GM12891 (cell line): ENCODE results near the gene PKD2L2.
"Not testable (repeated sequence)": the region's sequence is repeated elsewhere in the genome, so short reads cannot be mapped to it uniquely, and the experiment has no call there.

Experiments
- DNase-seq: peaks from one replicate; pipeline ENCODE4 v3.0.0; 2011; ENCODE audit warnings: low spot score; ENCODE audit not compliant: insufficient read length
- FAIRE-seq: peaks from 2 replicates; lab custom pipeline; 2011; peaks lifted over from hg19 to GRCh38; lab: Jason Lieb, UNC
- PAX5 ChIP-seq: IDR thresholded peaks from 2 replicates; pipeline ENCODE4 v1.6.1; 2011; ENCODE audit warnings: low read length, moderate library complexity, mild to moderate bottlenecking; ENCODE audit not compliant: insufficient read depth, severe bottlenecking
- POLR2A ChIP-seq: IDR thresholded peaks from 2 replicates; pipeline ENCODE4 v1.6.1; 2011; ENCODE audit warnings: low read depth, low read length, control low read depth
- POLR2AphosphoS5 ChIP-seq: IDR thresholded peaks from 2 replicates; pipeline ENCODE4 v1.6.1; 2011; ENCODE audit warnings: low read depth, low read length, control low read depth
- POU2F2 ChIP-seq: IDR thresholded peaks from 2 replicates; pipeline ENCODE4 v1.6.1; 2011; ENCODE audit warnings: low read depth, mild to moderate bottlenecking, control low read depth, low read length, moderate library complexity
- SPI1 ChIP-seq: IDR thresholded peaks from 2 replicates; pipeline ENCODE4 v1.6.1; 2011; ENCODE audit warnings: low read depth, low read length, control low read depth
- TAF1 ChIP-seq: IDR thresholded peaks from 2 replicates; pipeline ENCODE4 v1.6.1; 2011; ENCODE audit warnings: low read depth, low read length, control low read depth

Gene PKD2L2

GRCh38 chr5:137954131-137954879, 65.0 kb downstream of the PKD2L2 start:
- TF ChIP-seq POU2F2 (no peak), POLR2AphosphoS5 (no peak), SPI1 (no peak), TAF1 (no peak), PAX5 (no peak), POLR2A (no peak)
- no peak for DNase-seq
- no peak for FAIRE-seq

- no peak for FAIRE-seq
- DNase-seq = no peak
- TF ChIP-seq TAF1 (no peak), POU2F2 (no peak), POLR2AphosphoS5 (no peak), PAX5 (no peak), POLR2A (no peak), SPI1 (no peak)
These were observed 68.7 kb downstream of the PKD2L2 start for GRCh38 chr5:137957948-137958347.

GRCh38 chr5:137959488-137959887, 70.2 kb downstream of the PKD2L2 start:
- TF ChIP-seq POLR2AphosphoS5 = no peak
- no peak for TF ChIP-seq POLR2A
- no peak for TF ChIP-seq SPI1
- no peak for TF ChIP-seq TAF1
- no peak for TF ChIP-seq POU2F2
- no peak for TF ChIP-seq PAX5
- no peak for DNase-seq
- FAIRE-seq = peak; percentile 75

DNA sequence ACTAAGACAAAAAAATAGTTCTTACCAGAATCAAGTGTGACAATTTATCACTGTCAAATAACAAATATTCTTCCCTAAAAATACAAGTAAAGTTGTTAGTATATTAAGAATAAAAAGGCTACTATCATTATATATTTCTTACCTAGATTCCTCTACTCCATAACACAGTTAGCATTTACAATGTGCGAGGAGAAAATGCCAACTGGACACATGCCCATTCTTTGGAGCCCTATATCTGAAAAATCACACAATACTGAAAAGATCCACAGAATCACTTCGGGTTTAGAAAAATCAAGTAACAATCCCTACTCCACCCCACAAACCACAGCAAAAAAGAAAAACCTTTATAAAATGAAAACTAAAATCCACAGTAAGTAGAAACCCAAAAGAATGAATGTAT, 70.9 kb downstream of the PKD2L2 start:
- DNase-seq = no peak
- no peak for FAIRE-seq
- TF ChIP-seq POLR2AphosphoS5 (no peak), POLR2A (no peak), POU2F2 (no peak), TAF1 (no peak), SPI1 (no peak), PAX5 (no peak)

- TF ChIP-seq POLR2AphosphoS5 (no peak), POU2F2 (no peak), TAF1 (no peak)
- DNase-seq (no peak), FAIRE-seq (no peak)
These were observed 71.6 kb downstream of the PKD2L2 start for GRCh38 chr5:137960819-137961218.

DNA sequence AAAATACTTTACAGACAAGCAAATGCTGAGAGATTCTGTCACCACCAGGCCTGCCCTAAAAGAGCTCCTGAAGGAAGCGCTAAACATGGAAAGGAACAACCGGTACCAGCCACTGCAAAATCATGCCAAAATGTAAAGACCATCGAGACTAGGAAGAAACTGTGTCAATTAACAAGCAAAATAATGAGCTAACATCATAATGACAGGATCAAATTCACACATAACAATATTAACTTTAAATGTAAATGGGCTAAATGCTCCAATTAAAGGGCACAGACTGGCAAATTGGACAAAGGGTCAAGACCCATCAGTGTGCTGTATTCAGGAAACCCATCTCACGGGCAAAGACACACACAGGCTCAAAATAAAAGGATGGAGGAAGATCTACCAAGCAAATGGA, 81.1 kb downstream of the PKD2L2 start:
- not testable (repeated sequence) for FAIRE-seq, DNase-seq

- FAIRE-seq (no peak), DNase-seq (no peak)
- TF ChIP-seq POLR2AphosphoS5 = no peak
- TF ChIP-seq POU2F2 = no peak
- no peak for TF ChIP-seq SPI1
- no peak for TF ChIP-seq TAF1
- TF ChIP-seq POLR2A = no peak
- TF ChIP-seq PAX5 = no peak
These were observed 86.0 kb downstream of the PKD2L2 start for GRCh38 chr5:137975208-137975607.

GRCh38 chr5:137989419-137989818, 100.2 kb downstream of the PKD2L2 start:
- FAIRE-seq = no peak
- no peak for TF ChIP-seq POLR2AphosphoS5
- TF ChIP-seq POLR2A = no peak
- TF ChIP-seq POU2F2 = no peak
- no peak for TF ChIP-seq PAX5
- no peak for TF ChIP-seq SPI1
- no peak for TF ChIP-seq TAF1
- DNase-seq = no peak
